ENCODE data around the gene GNA15. TPM values are rescaled to one million over a fixed set of nuclear protein-coding genes. Genes with fewer than 3 reads are reported as not detected.
"Not testable (repeated sequence)": the region's sequence is repeated elsewhere in the genome, so short reads cannot be mapped to it uniquely, and the experiment has no call there.

GNA15 gene
- total RNA-seq, 2 donors from 2014 or later: 4.3 to 6.1 TPM

DNA sequence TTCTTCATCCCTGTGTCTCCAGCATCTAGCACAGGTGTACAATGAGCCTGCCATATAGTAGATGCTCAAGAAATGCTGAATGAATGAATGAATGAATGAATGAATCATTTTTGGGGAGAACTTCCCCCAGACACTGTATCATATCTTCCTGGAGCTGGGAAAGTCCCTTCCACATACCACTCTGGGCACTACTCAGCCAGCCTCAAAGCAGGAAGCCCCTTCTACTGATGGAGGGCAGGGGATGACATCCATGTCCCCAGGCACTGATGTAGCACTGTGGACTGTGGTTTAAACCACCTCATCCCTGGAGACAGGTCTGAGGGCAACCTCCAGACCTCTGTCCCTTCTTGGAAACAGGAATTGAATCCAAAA, 4.8 kb downstream of the GNA15 start:
- intact Hi-C loops (cut with DNase I): no loop called here
- no peak for DNase-seq
- no peak for ATAC-seq

DNA sequence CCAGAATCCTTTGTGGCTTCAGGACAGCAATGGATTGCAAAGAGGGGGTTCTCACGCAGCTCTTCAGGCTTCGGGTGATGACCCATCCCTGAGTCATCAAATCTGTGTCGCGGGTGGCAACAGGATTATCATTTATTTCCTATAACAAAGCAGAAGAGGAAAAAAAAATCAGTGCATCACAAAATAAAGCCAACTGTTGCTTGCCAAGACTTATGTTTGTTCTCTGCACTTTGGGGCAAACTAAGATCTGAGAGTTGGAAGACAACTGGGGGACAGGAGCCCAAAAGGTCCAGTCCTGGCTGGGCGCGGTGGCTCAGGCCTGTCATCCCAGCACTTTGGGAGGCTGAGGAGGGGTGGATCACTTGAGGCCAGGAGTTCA, 6.4 kb downstream of the GNA15 start:
- ATAC-seq: peak; percentile 24 to 63
- no peak for DNase-seq
- intact Hi-C loops (cut with DNase I): no loop called here

DNA sequence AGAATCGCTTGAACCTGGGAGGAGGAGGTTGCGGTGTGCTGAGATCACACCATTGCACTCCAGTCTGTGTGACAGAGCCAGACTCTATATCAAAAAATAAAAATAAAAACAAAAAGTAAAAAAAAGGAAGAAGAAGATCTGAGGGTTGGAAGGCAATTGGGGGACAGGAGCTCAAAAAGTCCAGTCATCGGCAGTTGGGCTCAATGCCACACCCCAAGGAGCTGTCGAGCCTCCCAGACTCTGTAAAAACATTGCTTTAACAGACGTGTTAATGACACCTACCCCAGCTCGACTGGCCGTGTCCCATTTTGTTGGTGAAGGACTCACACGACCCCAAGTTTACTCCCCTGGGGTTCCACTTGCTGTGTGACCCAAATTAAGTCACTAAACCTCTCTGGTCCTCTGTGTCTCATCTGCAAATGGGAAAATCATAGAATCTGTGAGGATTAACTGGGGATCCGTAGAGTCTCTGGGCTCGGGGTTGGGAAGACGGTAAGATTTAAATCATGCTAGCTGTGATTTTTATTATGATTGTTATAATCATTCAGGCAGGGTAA, 7.0 kb downstream of the GNA15 start:
- DNase-seq (no peak), ATAC-seq (no peak)
- intact Hi-C loops (cut with DNase I): no loop called here

DNA sequence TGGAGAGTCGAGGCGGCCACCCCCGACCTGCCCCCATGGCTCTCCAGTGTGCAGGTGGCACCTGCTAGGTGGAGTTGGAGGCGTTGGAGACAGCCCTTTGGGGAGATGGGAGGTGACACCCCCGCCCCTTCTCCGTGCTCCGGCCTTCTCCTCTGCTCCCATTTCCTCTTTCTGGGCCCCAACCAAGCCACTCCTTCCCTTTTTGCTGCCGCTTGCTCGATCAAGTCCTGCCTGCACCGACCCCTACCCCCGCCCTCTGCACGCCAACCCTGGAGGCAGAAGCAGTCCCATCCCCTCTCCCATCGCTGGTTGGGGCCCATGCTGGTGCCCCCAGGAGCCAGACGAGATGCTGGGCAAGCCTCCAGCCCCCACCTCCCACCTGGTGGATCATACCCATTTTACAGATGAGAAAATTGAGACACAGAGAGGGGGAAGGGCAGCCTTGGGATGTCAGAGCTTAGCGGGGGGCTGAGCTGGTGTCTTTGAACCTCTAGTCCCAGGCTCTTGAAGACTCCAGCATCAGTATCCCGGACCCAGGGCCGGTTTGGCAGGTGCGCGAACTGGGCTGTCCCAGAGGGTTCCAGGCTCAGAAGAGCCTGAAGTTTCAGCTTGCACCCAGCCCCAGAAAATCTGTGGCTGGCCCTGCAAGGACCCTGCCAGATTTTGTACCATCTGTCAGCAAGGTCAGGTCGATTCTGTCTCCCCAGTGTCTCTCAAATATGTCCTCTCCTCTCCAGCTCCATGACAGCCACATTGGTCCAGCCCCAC, 10.3 kb downstream of the GNA15 start:
- DNase-seq: no peak
- intact Hi-C loops (cut with DNase I): no loop called here
- peak in 1 of 2 donors; percentile 35 for ATAC-seq

DNA sequence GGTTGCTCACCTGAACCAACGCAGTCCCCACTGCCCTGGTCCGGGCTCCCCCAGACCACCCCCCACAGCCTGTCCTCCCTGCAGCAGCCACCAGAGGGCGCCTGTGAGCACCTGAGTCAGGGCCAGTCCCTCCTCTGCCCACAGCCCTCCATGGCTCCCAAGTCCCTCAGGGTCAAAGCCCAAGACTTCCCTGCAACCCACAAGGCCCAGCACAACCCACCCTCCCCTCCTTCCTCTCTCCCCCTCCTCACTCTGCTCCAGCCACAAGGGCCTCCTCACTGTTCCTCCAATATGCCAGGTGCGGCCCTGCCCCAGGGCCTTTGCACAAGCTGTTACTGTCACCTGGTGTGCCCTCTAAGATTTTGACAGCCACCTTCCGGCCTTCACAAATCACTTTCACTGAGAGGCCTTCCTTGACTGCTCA, 10.9 kb downstream of the GNA15 start:
- intact Hi-C loops (cut with DNase I): no loop called here
- no peak for DNase-seq
- ATAC-seq: peak in 1 of 2 donors; percentile 21

DNA sequence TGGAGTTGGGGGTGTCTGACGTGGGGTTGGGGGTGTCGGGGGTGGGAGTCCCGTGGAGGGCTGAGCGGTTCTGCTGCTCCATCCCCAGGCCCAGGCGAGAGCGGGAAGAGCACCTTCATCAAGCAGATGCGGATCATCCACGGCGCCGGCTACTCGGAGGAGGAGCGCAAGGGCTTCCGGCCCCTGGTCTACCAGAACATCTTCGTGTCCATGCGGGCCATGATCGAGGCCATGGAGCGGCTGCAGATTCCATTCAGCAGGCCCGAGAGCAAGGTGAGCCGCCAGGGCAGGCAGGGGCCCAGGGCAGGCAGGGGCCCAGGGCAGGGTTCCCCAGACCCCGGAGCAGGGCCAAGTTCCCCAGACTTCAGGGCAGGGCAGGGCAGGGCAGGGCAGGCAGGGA, 12.7 kb downstream of the GNA15 start:
- DNase-seq: no peak
- intact Hi-C loops (cut with DNase I): no loop called here
- no peak for ATAC-seq

DNA sequence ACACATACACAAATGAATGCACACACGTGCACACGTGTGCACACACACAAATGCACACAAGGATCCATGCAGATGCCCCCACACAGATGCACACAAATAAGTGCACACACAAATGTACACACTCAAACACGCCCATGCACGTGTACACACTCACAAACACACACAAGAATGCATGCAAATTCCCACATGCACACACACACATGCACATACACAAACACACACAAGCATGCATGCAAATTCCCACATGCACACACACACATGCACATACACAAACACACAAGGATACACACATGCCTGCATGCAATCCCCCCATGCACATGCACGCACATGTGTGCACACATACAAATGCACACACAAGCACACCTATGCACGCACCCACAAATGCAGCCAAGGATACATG, 13.3 kb downstream of the GNA15 start:
- intact Hi-C loops (cut with DNase I): no loop called here
- DNase-seq: no peak

DNA sequence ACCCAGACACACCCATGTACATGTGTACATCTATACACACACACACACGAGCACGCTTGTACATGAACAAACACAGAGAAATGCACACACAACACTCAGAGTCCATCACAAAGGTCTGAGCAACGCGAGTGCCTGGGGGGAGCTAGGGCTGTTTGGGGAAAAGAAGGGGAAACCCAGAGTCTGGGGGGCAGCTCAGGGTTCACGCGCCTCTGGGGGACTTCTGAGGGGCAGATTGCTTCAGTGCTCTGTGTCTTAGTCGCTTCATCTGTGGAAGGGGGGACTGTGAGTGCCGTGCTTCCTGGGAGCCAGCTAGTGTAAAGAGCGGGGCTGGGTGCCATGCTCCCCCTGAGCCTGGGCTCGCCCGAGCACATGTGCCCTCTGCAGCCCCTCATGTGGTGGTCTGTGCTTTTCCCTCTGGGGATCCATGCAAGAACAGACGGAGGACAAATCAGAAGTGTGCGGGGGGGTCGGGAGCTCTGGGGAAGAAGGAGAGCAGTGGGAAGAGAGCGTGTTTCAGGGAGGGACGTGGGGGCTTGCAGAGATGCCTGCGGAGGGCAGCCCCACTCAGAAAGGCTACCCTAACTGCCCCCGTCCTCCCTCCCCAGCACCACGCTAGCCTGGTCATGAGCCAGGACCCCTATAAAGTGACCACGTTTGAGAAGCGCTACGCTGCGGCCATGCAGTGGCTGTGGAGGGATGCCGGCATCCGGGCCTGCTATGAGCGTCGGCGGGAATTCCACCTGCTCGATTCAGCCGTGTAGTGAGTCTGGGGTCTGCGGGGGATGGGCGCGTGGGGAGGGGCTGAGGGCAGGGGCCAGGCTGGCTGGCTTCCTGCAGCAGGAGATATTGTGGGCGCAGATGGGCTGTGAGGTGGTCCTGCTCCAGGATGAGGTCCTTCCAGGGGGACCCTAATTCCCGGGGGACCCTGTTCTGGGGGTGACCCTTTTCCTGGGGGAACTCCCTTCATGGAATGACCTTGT, 14.0 kb downstream of the GNA15 start:
- DNase-seq (no peak), ATAC-seq (no peak)
- intact Hi-C loops (cut with DNase I): no loop called here

More for the DNA sequence above, 13.3 kb downstream of the GNA15 start:
- ATAC-seq: no peak

DNA sequence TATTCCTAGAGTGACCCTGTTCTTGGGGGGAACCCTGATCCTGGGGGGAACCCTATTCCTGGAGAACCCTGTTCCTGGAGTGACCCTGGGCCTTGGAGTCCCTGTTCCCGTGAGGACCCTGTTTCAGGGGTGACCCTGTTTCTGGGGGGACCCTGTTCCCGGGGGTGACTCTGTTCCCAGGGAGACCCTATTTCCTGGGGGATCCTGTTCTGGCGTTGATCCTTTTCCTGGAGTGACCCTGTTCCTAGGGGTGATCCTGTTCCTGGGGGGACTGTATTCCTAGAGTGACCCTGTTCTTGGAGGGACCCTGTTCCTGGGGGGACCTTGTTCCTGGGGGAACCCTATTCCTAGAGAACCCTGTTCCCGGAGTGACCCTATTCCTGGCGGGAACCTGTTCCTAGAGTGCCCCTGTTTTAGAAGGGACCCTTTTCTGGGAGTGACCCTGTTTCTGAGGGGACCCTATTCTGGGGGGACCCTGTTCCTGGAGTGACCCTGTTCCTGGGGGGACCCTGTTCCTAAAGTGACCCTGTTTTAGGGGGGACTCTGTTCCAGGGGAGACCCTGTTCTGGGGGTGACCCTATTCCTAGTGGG, 15.0 kb downstream of the GNA15 start:
- intact Hi-C loops (cut with DNase I): no loop called here
- ATAC-seq: no peak
- no peak for DNase-seq

DNA sequence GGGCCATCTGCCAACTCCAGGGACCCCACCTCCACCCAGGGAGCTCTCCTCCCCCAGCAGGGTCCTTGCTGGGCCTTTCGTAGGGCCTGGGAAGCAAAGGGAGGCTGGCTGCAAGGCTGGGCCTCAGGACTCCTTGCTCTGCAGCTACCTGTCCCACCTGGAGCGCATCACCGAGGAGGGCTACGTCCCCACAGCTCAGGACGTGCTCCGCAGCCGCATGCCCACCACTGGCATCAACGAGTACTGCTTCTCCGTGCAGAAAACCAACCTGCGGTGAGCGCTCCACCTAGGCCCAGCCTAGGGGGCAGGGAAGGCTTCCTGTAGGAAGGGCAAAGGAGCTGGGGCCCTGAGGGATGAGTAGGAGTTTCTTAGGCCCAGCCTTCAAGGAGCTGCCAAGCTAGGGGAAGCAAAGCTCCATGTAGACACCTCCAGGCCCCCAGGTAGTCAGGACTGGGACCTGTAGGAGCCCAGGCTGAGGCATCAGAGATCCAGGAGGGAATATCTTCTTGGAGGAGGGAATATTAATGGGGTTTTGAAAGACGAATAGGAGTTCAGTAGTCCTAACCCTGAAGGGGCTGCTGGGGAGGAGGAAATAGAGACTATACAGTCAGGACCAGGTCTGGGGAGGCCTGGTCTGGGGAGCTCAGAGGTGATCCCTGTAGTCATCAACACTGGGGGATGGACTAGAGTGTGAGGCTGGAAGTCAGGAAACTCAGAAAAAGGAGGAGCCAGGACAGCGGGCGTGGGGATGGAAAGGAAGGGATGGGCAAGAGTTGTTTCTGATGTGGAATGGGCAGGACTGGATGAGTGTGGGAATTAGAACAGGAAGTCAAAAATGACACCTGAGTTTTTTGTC, 16.0 kb downstream of the GNA15 start:
- ATAC-seq: no peak
- intact Hi-C loops (cut with DNase I): no loop called here
- no peak for DNase-seq

DNA sequence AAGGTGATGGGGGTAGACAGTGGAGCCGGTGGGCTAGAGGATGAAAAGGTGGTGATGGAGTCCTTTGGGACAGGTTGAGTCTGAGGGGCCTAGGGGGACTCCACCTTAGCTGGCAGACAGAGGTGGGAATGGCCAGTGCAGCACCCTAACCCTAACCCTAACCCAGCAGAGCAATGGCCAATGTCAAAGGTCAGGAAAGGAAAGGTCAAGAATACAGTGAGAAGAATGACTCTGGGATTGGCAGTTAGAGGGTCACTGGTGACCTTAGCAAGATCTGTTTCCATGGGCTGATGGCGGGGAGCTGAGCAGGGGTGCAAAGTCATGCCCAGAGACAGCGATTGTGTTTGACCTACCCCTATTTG, 16.6 kb downstream of the GNA15 start:
- ATAC-seq (no peak), DNase-seq (no peak)
- intact Hi-C loops (cut with DNase I): no loop called here

DNA sequence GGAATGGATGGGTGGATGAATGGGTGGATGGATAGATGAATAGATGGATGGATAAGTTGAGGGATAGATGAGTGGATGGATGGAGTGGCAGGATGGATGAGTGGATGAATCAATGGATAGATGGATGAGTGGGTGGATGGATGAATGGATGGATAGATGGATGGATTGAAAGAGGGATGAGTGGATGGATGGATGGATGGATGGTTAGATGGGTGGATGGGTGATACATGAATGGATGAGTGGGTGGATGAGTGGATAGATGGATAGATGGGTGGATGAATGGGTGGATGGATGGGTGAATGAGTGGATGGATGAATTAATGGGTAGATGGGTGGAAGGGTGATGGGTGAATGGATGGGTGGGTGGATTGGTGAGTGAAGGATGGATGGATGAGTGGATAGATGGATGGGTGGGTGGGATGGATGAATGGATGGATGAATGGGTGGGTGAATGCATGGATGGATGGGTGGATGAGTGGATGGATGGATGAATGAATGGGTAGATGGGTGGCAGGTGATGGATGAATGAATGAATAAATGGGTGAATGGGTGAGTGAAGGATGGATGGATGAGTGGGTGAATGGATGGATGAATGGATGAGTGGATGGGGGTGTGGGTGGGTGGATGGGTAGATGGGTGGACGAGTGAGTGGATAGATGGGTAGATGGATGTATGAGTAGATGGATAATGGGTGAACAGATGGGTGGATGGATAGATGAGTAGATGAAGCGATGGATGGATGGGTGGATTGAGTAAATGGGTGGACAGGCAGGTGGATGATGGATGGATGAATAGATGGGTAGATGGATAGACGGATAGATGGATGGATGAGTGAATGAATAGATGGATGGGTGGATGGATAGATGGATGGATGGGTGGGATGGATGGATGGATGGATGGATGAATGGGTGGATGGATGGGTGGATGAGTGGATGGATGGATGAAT, 17.7 kb downstream of the GNA15 start:
- ATAC-seq: no peak

DNA sequence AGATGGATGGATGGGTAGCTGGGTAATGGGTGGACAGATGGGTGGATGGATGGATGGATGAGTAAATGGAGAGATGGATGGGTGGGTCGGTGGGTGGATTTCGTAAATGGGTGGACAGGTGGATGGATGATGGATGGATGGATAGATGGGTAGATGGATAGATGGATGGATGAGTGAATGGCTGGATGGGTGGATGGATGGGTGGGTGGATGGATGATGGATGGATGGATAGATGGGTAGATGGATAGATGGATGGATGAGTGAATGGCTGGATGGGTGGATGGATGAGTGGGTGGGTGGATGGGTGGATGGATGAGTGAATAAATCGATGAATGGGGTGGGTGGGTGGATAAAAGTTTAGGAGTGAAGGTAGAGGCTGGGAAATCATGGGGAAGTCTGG, 18.6 kb downstream of the GNA15 start:
- DNase-seq; intact Hi-C loops (cut with DNase I): not testable (repeated sequence)

More for the DNA sequence above, 17.7 kb downstream of the GNA15 start:
- intact Hi-C loops (cut with DNase I): no loop called here
- DNase-seq: no peak

DNA sequence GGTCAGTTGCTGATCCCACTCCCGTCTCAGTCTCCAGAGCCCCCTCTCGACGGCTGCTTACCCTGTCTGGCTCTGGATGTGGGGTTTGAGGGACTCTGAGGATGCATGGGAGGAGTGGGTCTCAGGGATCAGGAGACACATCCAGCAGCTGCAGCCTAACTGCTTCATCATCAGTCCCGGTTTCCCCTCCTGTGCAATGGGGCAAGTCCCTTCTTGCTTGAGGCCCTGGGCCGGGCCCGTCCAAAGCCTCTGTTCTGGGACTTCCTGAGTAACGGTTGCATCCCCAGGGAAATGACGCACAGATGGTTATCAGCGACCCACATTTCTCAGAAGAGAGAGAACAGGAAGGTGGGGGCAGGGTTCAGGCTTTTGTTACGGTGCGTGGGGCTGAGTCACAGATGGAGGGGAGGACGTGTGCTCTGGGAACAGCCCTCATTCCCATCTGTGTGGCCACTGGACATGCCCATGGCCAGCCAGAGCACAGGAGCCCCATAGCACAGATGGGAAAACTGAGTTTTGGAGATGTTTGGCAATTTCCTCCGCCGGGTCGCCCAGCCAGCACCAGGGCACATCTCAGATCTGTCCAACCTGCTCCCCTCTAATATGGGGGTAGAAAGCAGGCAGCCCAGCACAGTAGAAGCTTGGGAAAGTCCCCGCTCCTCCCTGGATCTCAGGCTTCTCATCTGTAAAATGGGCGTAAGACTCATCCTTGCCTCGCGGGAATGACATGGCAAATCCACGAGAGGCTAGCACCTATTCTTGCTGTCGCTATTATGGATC, 19.3 kb downstream of the GNA15 start:
- peak; percentile 87 to 89 for ATAC-seq
- peak; percentile 89 for DNase-seq
- intact Hi-C loops (cut with DNase I): no loop called here

More for the DNA sequence above, 18.6 kb downstream of the GNA15 start:
- not testable (repeated sequence) for ATAC-seq

DNA sequence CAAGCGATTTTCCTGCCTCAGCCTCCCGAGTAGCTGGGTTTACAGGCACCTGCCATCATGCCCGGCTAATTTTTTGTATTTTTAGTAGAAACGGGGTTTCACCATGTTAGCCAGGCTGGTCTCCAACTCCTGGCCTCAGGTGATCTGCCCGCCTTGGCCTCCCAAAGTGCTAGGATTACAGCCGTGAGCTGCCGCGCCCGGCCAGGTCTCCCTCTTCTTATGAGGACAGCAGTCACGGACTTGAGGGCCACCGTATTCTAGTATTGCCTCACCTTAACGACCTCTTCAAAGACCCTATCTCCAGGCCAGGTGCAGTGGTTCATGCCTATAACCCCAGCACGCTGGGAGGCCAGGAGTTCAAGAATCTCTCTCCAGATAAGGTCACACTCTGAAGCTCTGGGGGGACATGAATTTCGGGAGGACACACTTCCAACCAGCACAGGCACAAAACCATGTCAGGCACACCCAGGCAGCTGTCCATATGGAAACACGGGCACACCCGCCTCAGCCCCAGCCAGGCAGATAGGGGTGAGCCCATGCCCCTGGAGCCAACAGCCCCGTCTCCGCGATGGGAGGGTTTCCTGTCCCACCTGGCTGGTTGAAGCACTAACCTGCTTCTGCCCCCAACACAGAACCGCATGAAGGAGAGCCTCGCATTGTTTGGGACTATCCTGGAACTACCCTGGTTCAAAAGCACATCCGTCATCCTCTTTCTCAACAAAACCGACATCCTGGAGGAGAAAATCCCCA, 21.4 kb downstream of the GNA15 start:
- DNase-seq (no peak), ATAC-seq (no peak)
- intact Hi-C loops (cut with DNase I): no loop called here

DNA sequence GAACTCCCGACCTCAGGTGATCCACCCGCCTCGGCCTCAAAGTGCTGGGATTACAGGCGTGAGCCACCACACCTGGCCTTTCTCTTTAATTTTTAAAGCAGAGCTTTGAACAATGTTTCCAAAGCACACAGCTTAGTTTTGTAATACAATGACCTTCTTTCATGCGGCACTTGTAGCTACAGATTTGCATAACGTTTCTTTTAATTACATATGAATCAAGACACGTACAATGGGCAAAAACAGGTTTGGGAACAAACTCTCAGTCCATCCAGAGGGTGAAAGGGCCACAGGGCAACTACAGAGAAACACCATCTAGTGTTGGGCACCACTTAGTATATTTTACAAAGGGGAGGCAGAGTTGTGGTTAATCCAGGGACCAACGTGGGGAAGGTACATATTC, 23.7 kb downstream of the GNA15 start:
- intact Hi-C loops (cut with DNase I): no loop called here
- DNase-seq: no peak
- ATAC-seq: no peak
